Measurements from ENCODE around the gene KCNH4.

KCNH4 gene

GRCh38 chr17:42116705-42117396 lies 64.1 kb downstream of the KCNH4 start:
- peak; percentile 72 for DNase-seq

- DNase-seq, result no peak
Observed at GRCh38 chr17:42114118-42114517, 66.8 kb downstream of the KCNH4 start.

GRCh38 chr17:42113293-42114069 lies 67.5 kb downstream of the KCNH4 start:
- DNase-seq, result no peak

GRCh38 chr17:42112552-42113176 lies 68.3 kb downstream of the KCNH4 start, which contains the start of gene DHX58:
TSS of gene DHX58 (minus strand) at chr17:42112714. CDS start at chr17:42111892, 822 bp downstream.
- DNase-seq, result peak; percentile 73

GRCh38 chr17:42111871-42112551 lies 68.9 kb downstream of the KCNH4 start:
- DNase-seq, result no peak

- DNase-seq, result no peak
Observed at GRCh38 chr17:42111265-42111636, 69.7 kb downstream of the KCNH4 start.

GRCh38 chr17:42110301-42111264 lies 70.4 kb downstream of the KCNH4 start:
- DNase-seq, result no peak

- DNase-seq, result no peak
Observed at GRCh38 chr17:42109086-42109485, 71.9 kb downstream of the KCNH4 start.

GRCh38 chr17:42107597-42108576 lies 73.1 kb downstream of the KCNH4 start:
- DNase-seq, result no peak

- DNase-seq, result no peak
Observed at GRCh38 chr17:42107124-42107523, 73.8 kb downstream of the KCNH4 start.

Measured in amniotic stem cell (primary cell).